Transverse colon (tissue), 4 donors: ENCODE measurements around the gene YTHDF1. TPM values are rescaled to one million over a fixed set of nuclear protein-coding genes. Genes with fewer than 3 reads are reported as not detected.

ENCODE experiments used
- DNase-seq: peaks from one replicate; pipeline ENCODE4 v3.0.0-alpha.2; 2019
- H3K27ac ChIP-seq, 4 donors: fragments of 200-600 bp; sonication (generic); 2 replicates each; pipeline ENCODE4 v1.5.1; 2016 to 2018; ENCODE audit warnings: inconsistent platforms in 4 of 4
- H3K27me3 ChIP-seq: fragments of 200-600 bp; sonication (generic); 2 replicates; pipeline ENCODE4 v1.5.1; 2017; ENCODE audit warnings: inconsistent platforms
- H3K36me3 ChIP-seq, 4 donors: fragments of 200-600 bp; sonication (generic); 2 replicates each; pipeline ENCODE4 v1.5.1; 2017 to 2019; ENCODE audit warnings: inconsistent platforms in 4 of 4
- H3K4me1 ChIP-seq, 4 donors: fragments of 200-600 bp; sonication (generic); 2 replicates each; pipeline ENCODE4 v1.5.1; 2017 to 2020; ENCODE audit warnings: inconsistent platforms in 4 of 4
- H3K4me3 ChIP-seq, 4 donors: fragments of 200-600 bp; sonication (generic); 1 replicate in 1 of 4; 2 replicates in 3 of 4; pipeline versions ENCODE4 v1.5.1 to v1.6.1; 2017 to 2019; ENCODE audit warnings: inconsistent platforms in 4 of 4
- H3K9me3 ChIP-seq, 2 donors: fragments of 200-600 bp; sonication (generic); 2 replicates each; pipeline ENCODE4 v1.5.1; 2017 to 2019; ENCODE audit warnings: inconsistent platforms in 2 of 2
- CTCF ChIP-seq, 5 experiments: fragments of 200-600 bp in 3 of 5; fragments of 450-650 bp in 2 of 5; sonication (generic) in 3 of 5; IDR thresholded peaks; 1 replicate in 2 of 5; 2 replicates in 3 of 5; pipeline ENCODE4 v1.5.1; 2016 to 2017; ENCODE audit warnings: antibody characterized with exemption in 5 of 5, inconsistent platforms in 3 of 5, mild to moderate bottlenecking in 2 of 5, moderate library complexity in 1 of 5
- EP300 ChIP-seq: sonication (generic); formaldehyde crosslinking; IDR thresholded peaks from one replicate; pipeline ENCODE4 v1.6.1; 2017; ENCODE audit warnings: antibody characterized with exemption, low read depth
- POLR2A ChIP-seq: fragments of 450-650 bp; IDR thresholded peaks from one replicate; pipeline ENCODE4 v1.6.1; 2016; ENCODE audit warnings: antibody characterized with exemption, mild to moderate bottlenecking, moderate library complexity
- POLR2AphosphoS5 ChIP-seq, 3 donors: sonication (generic); formaldehyde crosslinking; IDR thresholded peaks; one replicate each; pipeline ENCODE4 v1.6.1; 2016; ENCODE audit warnings: antibody characterized with exemption in 3 of 3
- WGBS, 2 donors: methylation state at CpG; one replicate each; pipeline ENCODE4 v1.1.5; 2018; ENCODE audit warnings: low coverage in 1 of 2; 5-methylcytosine and 5-hydroxymethylcytosine counted together
- in situ Hi-C, 4 donors: fragments of 200-750 bp; cut with MboI; loops; one replicate each; pipeline versions ENCODE4 v1.15.0 to v1.15.1; 2017; ENCODE audit warnings: low sequenced_read_pairs in 3 of 4, low pct_ligation_motif_present in 1 of 4, low pct_unique_long_range_greater_than_20kb in 1 of 4
- intact Hi-C: fragments of 100-400 bp; cut with DNase I; formaldehyde crosslinking; loops from one replicate; pipeline ENCODE4 v1.15.1; 2023; ENCODE audit warnings: low total_unique reads
- total RNA-seq, 4 donors: library from RNA; depleted of rRNA; stranded (reverse); fragments of >200 nt; gene quantifications; one replicate each; pipeline ENCODE4 v1.1.0, GENCODE V29; 2016

Gene YTHDF1
- total RNA-seq, 4 donors from 2014 or later: 29.4 to 35.2 (median 32.9) TPM

GRCh38 chr20:63188641-63189321, 27.1 kb downstream of the YTHDF1 start:
- in situ Hi-C loops: no loop called here
- Histone ChIP-seq H3K27ac (no peak overlapping the region), H3K9me3 (no peaks in the 10 kb centered on the region), H3K36me3 (no peaks in the 10 kb centered on the region), H3K4me1 (no peaks in the 10 kb centered on the region), H3K4me3 (no peak overlapping the region), H3K27me3 (no peaks in the 10 kb centered on the region)
- no peak for DNase-seq
- 48 to 60% methylated on average over 1 to 14 of the region's 15 CpGs for WGBS, 2 donors
- intact Hi-C loops: no loop called here
- TF ChIP-seq EP300: no peak
- TF ChIP-seq CTCF (IDR thresholded peaks at IDR 0.05): no peak
- TF ChIP-seq POLR2AphosphoS5 (IDR thresholded peaks at IDR 0.05): no peak
- TF ChIP-seq POLR2A: no peak

- in situ Hi-C loops (no loop called here), intact Hi-C loops (no loop called here)
- H3K27ac ChIP-seq: no peak overlapping the region
- no peak for DNase-seq
- TF ChIP-seq EP300 (no peak), POLR2A (no peak)
- H3K9me3 ChIP-seq: no peaks in the 10 kb centered on the region
- no peaks in the 10 kb centered on the region for H3K4me1 ChIP-seq
- H3K27me3 ChIP-seq: no peaks in the 10 kb centered on the region
- 80% methylated on average over 13 of the region's 13 CpGs; no CpG with 5 or more reads in 1 of the 2 donors for WGBS, 2 donors
- H3K4me3 ChIP-seq: no peak overlapping the region
- no peaks in the 10 kb centered on the region for H3K36me3 ChIP-seq
These were observed 27.8 kb downstream of the YTHDF1 start for GRCh38 chr20:63188159-63188442.

GRCh38 chr20:63187338-63188158, 28.4 kb downstream of the YTHDF1 start:
- peaks cover 4% of the 10 kb centered on the region for H3K27me3 ChIP-seq
- in situ Hi-C loops: no loop called here
- WGBS, 2 donors: 81% methylated on average over 7 of the region's 7 CpGs; no CpG with 5 or more reads in 1 of the 2 donors
- no peaks in the 10 kb centered on the region for H3K36me3 ChIP-seq
- no peak overlapping the region for H3K27ac ChIP-seq
- TF ChIP-seq POLR2A (no peak), EP300 (no peak), CTCF (IDR thresholded peaks at IDR 0.05) (no peak), POLR2AphosphoS5 (IDR thresholded peaks at IDR 0.05) (no peak)
- no peak for DNase-seq
- no peaks in the 10 kb centered on the region for H3K9me3 ChIP-seq
- intact Hi-C loops: no loop called here
- no peaks in the 10 kb centered on the region for H3K4me1 ChIP-seq
- no peak overlapping the region for H3K4me3 ChIP-seq

GRCh38 chr20:63186528-63187316, 29.2 kb downstream of the YTHDF1 start:
- Histone ChIP-seq H3K9me3 (no peaks in the 10 kb centered on the region), H3K27me3 (peaks cover 9% of the 10 kb centered on the region), H3K4me1 (no peaks in the 10 kb centered on the region), H3K36me3 (no peaks in the 10 kb centered on the region), H3K4me3 (no peak overlapping the region), H3K27ac (no peak overlapping the region)
- in situ Hi-C loops (no loop called here), intact Hi-C loops (no loop called here)
- no peak for TF ChIP-seq POLR2A
- no peak for TF ChIP-seq POLR2AphosphoS5 (IDR thresholded peaks at IDR 0.05)
- no peak for TF ChIP-seq EP300
- no peak for TF ChIP-seq CTCF (IDR thresholded peaks at IDR 0.05)
- WGBS, 2 donors: 81% methylated on average over 8 of the region's 8 CpGs; no CpG with 5 or more reads in 1 of the 2 donors
- no peak for DNase-seq
